ENCODE data around the gene ZNF620. TPM values are rescaled to one million over a fixed set of nuclear protein-coding genes. Genes with fewer than 3 reads are reported as not detected.
"Not testable (repeated sequence)": the region's sequence is repeated elsewhere in the genome, so short reads cannot be mapped to it uniquely, and the experiment has no call there.

The ZNF620 gene
- total RNA-seq, 4 donors from 2014 or later: 0.60 to 2.9 (median 1.6) TPM

DNA sequence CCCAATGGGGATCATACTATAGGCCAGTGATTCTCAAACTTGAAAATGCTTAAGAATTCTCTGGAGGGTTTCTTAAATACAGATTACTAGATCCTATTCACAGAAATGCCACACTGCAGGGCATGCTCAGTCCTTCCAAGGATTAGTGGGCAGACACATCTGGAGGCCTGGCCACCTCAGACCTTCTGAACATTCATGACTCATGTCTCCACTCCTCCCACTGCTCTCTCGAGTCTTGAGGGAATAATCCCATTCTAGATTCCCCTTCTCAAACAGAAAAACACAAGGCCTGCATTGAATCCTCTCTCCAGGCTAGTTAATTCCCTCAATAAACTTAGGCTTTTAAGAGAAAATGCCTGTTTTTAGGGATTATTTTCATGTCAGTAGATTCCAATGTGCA is 41.0 kb downstream of the ZNF620 start:
- TF ChIP-seq EP300 (IDR thresholded peaks at IDR 0.05): no peak
- TF ChIP-seq, protein P1, sequence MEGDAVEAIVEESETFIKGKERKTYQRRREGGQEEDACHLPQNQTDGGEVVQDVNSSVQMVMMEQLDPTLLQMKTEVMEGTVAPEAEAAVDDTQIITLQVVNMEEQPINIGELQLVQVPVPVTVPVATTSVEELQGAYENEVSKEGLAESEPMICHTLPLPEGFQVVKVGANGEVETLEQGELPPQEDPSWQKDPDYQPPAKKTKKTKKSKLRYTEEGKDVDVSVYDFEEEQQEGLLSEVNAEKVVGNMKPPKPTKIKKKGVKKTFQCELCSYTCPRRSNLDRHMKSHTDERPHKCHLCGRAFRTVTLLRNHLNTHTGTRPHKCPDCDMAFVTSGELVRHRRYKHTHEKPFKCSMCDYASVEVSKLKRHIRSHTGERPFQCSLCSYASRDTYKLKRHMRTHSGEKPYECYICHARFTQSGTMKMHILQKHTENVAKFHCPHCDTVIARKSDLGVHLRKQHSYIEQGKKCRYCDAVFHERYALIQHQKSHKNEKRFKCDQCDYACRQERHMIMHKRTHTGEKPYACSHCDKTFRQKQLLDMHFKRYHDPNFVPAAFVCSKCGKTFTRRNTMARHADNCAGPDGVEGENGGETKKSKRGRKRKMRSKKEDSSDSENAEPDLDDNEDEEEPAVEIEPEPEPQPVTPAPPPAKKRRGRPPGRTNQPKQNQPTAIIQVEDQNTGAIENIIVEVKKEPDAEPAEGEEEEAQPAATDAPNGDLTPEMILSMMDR (IDR thresholded peaks at IDR 0.05): no peak
- no peak for TF ChIP-seq POLR2A (IDR thresholded peaks at IDR 0.05)
- Histone ChIP-seq H3K27me3 (no peaks in the 10 kb centered on the region), H3K4me1 (no peaks in the 10 kb centered on the region), H3K27ac (no peak overlapping the region), H3K9me3 (no peaks in the 10 kb centered on the region), H3K36me3 (no peaks in the 10 kb centered on the region), H3K4me3 (no peak overlapping the region)
- no peak for DNase-seq (ENCODE audit: low spot score in 2 of 2)
- WGBS: 48% methylated on average over 1 of the region's 1 CpG

DNA sequence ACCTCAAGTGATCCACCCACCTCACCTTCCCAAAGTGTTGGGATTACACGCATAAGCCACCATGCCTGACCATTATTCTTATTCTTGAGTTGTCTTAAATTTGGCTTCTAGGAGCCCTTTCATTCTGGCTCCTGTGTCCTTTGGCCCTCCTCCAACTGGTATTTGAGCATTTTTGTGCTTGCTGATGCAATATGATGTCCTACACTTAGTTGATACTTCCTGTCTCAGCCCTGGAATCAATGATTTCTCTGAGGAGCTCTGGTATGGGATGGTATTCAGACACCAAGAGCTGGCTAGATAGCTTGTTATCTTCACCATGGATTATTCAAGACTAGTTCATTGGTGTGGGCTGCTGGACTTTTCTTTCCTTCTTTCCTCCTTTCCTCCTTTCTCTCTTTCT is 44.3 kb downstream of the ZNF620 start:
- H3K4me1 ChIP-seq: no peaks in the 10 kb centered on the region
- no peak for DNase-seq (ENCODE audit: low spot score in 2 of 2)
- no peaks in the 10 kb centered on the region for H3K27me3 ChIP-seq
- H3K4me3 ChIP-seq: no peak overlapping the region
- H3K9me3 ChIP-seq: no peaks in the 10 kb centered on the region
- H3K27ac ChIP-seq: no peak overlapping the region
- H3K36me3 ChIP-seq: no peaks in the 10 kb centered on the region
- TF ChIP-seq POLR2AphosphoS5 (IDR thresholded peaks at IDR 0.05): no peak
- WGBS: 100% methylated on average over 1 of the region's 1 CpG

DNA sequence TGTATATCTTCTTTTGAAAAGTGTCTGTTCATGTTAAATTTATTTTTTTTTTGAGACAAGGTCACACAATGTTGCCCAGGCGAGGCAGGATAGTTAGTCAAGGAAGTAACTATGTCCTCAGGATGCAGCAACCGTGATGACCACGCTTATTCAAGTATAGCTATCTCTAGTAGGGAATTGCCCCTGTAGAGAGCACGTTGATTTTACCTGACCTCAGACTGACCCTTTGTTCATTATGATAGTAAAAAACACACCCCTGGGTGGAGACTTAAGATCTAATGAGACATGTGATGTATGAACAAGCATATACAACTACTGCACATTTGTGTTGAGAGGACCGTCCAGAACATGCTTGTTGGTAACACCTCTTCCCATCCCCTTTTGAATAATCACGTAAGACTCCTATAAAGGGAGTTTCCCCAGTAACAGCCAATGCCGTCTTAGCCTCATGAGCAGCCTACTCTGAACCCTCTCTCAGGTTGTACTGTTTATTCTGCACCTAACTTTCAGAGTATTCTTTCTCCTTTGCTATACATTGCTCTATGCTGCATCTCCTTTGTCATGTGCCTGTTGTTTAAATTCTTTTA is 51.8 kb downstream of the ZNF620 start:
- no peak for TF ChIP-seq POLR2A (IDR thresholded peaks at IDR 0.05)
- TF ChIP-seq POLR2AphosphoS5 (IDR thresholded peaks at IDR 0.05): no peak
- TF ChIP-seq EP300 (IDR thresholded peaks at IDR 0.05): no peak
- TF ChIP-seq, protein P1 (IDR thresholded peaks at IDR 0.05): no peak

DNA sequence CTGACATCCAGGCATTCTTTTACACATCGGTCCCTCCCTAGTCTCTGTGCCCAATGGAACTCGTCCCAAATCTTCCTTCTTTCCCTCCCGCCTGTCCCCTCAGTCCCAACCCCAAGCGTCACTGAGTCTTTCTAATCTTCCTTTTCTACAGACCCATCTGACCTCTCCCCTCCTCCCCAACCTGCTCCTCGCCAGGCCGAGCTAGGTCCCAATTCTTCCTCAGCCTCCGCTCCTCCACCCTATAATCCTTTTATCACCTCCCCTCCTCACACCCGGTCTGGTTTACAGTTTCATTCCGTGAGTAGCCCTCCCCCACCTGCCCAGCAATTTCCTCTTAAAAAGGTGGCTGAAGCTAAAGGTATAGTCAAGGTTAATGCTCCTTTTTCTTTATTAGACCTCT is 56.6 kb downstream of the ZNF620 start:
- H3K4me3 ChIP-seq; H3K4me1 ChIP-seq; H3K27ac ChIP-seq; DNase-seq (ENCODE audit: low spot score in 2 of 2); H3K9me3 ChIP-seq; H3K36me3 ChIP-seq; H3K27me3 ChIP-seq: not testable (repeated sequence)
- 92% methylated on average over 9 of the region's 9 CpGs for WGBS

More for the DNA sequence above, 51.8 kb downstream of the ZNF620 start:
- H3K4me3 ChIP-seq: no peak overlapping the region
- H3K36me3 ChIP-seq: no peaks in the 10 kb centered on the region
- WGBS: 75% methylated on average over 7 of the region's 7 CpGs
- no peaks in the 10 kb centered on the region for H3K27me3 ChIP-seq
- no peaks in the 10 kb centered on the region for H3K9me3 ChIP-seq
- DNase-seq (ENCODE audit: low spot score in 2 of 2): no peak
- no peaks in the 10 kb centered on the region for H3K4me1 ChIP-seq
- no peak overlapping the region for H3K27ac ChIP-seq

DNA sequence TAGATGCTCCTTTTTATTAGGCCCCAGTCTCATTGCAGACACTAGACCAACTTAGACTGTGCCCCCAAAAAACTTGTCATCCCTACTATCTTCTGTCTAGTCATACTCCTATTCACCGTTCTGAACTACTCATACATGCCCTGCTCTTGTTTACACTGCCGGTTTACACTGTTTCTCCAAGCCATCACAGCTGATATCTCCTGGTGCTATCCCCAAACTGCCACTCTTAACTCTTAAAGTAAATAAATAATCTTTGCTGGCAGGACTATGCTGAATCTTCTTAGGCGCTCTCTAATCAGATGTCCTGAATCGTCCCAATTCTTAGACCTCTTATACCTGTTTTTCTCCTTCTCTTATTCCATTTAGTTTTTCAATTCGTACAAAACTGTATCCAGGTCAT is 59.8 kb downstream of the ZNF620 start:
- H3K27me3 ChIP-seq; H3K9me3 ChIP-seq; H3K36me3 ChIP-seq; H3K4me3 ChIP-seq; DNase-seq (ENCODE audit: low spot score in 2 of 2); H3K4me1 ChIP-seq; H3K27ac ChIP-seq: not testable (repeated sequence)
- 90% methylated on average over 5 of the region's 5 CpGs for WGBS

DNA sequence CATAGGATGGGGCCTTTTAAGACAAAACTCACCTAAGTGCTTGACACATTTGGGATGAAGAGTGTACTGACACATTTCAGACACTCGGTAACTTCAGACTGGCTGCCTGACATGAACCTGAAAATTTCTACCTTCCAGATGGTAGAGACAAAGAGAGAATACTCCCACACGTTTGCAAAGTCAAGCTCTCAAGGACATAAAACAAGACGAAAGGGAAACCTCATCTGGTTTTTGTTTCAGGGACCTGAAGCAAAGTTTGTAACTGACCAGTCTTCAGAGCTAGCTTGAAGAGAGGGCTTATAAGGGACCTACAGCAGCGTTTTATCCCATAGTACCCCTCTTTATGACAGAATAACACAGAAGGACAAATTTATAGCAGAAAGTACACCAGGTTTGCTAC is 60.9 kb downstream of the ZNF620 start:
- TF ChIP-seq POLR2A (IDR thresholded peaks at IDR 0.05) (no peak), EP300 (IDR thresholded peaks at IDR 0.05) (no peak), POLR2AphosphoS5 (IDR thresholded peaks at IDR 0.05) (no peak)
- TF ChIP-seq, protein P1 (IDR thresholded peaks at IDR 0.05): no peak
- H3K27ac ChIP-seq: no peak overlapping the region
- no peak for DNase-seq (ENCODE audit: low spot score in 2 of 2)
- H3K4me3 ChIP-seq: no peak overlapping the region
- WGBS: 69% methylated on average over 4 of the region's 4 CpGs
- no peaks in the 10 kb centered on the region for H3K36me3 ChIP-seq
- no peaks in the 10 kb centered on the region for H3K4me1 ChIP-seq
- no peaks in the 10 kb centered on the region for H3K27me3 ChIP-seq
- peaks cover 8% of the 10 kb centered on the region for H3K9me3 ChIP-seq

Other genes with a start within 250 kb of the ZNF620 start
- 10 to 100 TPM; 16.5 to 31.2 (median 21.0) TPM for gene EIF1B, start 196.3 kb upstream of the ZNF620 start, total RNA-seq
- gene ENTPD3, start 118.9 kb upstream of the ZNF620 start, total RNA-seq: 1 to 10 TPM; 4.2 to 9.0 (median 6.7) TPM
- 100 to 1,000 TPM; 428 to 617 (median 466) TPM for gene RPL14, start 48.7 kb upstream of the ZNF620 start, total RNA-seq
- 10 to 100 TPM in 1 of 4 donors, 1 to 10 TPM in 3; 4.1 to 10.4 (median 6.1) TPM for gene ZNF619, start 28.9 kb upstream of the ZNF620 start, total RNA-seq
- 10 to 100 TPM in 3 of 4 donors, 1 to 10 TPM in 1; 9.5 to 29.0 (median 14.6) TPM for gene ZNF621, start 18.9 kb downstream of the ZNF620 start, total RNA-seq

Measured in suprapubic skin (tissue), 4 donors.